Measurements from ENCODE around the gene BLNK. TPM values are rescaled to one million over a fixed set of nuclear protein-coding genes. Genes with fewer than 3 reads are reported as not detected.
A peak's percentile ranks its signal among the peaks of the same experiment; 100 is the strongest.

The BLNK gene
- total and polyA plus RNA-seq, 9 of the 15 experiments (the other 6 are each of a cell fraction or from before 2014, with no cell fraction given) = not detected

DNA sequence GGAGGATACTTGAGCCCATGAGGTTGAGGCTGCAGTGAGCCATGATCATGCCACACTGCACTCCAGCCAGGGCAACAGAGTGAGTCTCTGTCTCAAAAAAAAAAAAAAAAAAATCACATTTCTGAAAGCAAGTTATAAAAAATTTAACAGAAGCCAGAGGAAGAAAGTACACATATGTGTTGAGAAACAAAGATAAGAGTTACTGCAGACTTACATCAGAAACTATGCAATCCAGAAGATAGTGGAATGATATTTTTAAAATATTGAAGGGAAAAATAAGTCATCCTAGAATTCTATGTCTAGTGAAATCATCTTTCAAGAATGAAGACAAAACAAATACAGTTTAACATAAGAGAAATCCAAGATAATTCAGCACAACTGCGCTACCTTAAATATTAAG lies 94.4 kb downstream of the BLNK start (continued):
- TF ChIP-seq HMG20A (CRISPR knock-in tag; conservative IDR thresholded peaks at IDR 0.05) (no peak), U2AF1 (optimal IDR thresholded peaks at IDR 0.05; ENCODE audit: low read depth, low read length) (no peak), CEBPB (tag; IDR thresholded peaks at IDR 0.05) (0 out of 2 replicates have a peak, but pooled peaks have one; percentile 10)

DNA sequence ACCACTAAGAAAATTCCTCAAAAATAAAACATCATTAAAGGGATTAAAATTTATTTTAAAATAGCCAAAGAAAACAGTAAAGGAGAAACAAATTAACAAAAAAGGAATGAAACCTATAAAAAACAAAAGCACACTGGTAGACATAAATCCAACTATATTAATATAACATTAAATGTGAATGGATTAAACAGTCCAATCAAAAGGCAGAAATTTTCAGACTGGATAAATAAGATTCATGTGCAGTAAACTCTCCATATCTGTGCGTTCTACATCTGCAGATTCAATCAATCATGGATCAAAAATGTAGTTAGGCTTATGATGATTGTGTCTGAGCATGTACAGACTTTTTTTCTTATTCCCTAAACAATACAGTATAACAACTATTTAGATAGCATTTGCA lies 98.7 kb downstream of the BLNK start:
- TF ChIP-seq, protein P1, sequence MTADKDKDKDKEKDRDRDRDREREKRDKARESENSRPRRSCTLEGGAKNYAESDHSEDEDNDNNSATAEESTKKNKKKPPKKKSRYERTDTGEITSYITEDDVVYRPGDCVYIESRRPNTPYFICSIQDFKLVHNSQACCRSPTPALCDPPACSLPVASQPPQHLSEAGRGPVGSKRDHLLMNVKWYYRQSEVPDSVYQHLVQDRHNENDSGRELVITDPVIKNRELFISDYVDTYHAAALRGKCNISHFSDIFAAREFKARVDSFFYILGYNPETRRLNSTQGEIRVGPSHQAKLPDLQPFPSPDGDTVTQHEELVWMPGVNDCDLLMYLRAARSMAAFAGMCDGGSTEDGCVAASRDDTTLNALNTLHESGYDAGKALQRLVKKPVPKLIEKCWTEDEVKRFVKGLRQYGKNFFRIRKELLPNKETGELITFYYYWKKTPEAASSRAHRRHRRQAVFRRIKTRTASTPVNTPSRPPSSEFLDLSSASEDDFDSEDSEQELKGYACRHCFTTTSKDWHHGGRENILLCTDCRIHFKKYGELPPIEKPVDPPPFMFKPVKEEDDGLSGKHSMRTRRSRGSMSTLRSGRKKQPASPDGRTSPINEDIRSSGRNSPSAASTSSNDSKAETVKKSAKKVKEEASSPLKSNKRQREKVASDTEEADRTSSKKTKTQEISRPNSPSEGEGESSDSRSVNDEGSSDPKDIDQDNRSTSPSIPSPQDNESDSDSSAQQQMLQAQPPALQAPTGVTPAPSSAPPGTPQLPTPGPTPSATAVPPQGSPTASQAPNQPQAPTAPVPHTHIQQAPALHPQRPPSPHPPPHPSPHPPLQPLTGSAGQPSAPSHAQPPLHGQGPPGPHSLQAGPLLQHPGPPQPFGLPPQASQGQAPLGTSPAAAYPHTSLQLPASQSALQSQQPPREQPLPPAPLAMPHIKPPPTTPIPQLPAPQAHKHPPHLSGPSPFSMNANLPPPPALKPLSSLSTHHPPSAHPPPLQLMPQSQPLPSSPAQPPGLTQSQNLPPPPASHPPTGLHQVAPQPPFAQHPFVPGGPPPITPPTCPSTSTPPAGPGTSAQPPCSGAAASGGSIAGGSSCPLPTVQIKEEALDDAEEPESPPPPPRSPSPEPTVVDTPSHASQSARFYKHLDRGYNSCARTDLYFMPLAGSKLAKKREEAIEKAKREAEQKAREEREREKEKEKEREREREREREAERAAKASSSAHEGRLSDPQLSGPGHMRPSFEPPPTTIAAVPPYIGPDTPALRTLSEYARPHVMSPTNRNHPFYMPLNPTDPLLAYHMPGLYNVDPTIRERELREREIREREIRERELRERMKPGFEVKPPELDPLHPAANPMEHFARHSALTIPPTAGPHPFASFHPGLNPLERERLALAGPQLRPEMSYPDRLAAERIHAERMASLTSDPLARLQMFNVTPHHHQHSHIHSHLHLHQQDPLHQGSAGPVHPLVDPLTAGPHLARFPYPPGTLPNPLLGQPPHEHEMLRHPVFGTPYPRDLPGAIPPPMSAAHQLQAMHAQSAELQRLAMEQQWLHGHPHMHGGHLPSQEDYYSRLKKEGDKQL (CRISPR knock-in tag; IDR thresholded peaks at IDR 0.05; ENCODE audit: borderline replicate concordance) = no peak
- TF ChIP-seq CREBBP (IDR thresholded peaks at IDR 0.05; ENCODE audit: low read depth, low read length) = no peak
- TF ChIP-seq ZNF507 (tag; conservative IDR thresholded peaks at IDR 0.05) = peak; percentile 96
- Histone ChIP-seq H3K27me3 (ENCODE audit: control insufficient read depth in 2 of 2, insufficient read depth in 2 of 2, low read length in 2 of 2) (no peaks in the 10 kb centered on the region), H4K20me1 (replicated peaks; ENCODE audit: control insufficient read depth, insufficient read depth, low read length) (no peaks in the 10 kb centered on the region), H3K9me1 (ENCODE audit: control insufficient read depth, insufficient read depth, low read length) (no peaks in the 10 kb centered on the region), H2AFZ (ENCODE audit: low read depth, low read length) (no peak overlapping the region), H3K4me2 (ENCODE audit: insufficient read depth, low read length) (no peak overlapping the region), H3K79me2 (ENCODE audit: control insufficient read depth, insufficient read depth, low read length) (no peaks in the 10 kb centered on the region), H3K36me3 (ENCODE audit: control insufficient read depth, insufficient read depth, low read length) (no peaks in the 10 kb centered on the region), H3K9me3 (replicated peaks; ENCODE audit: control insufficient read depth, insufficient read depth, low read depth, low read length) (no peaks in the 10 kb centered on the region; the same call in 1 of the 2 replicates), H3K27ac (ENCODE audit: extremely low read depth, low read depth, low read length) (no peak overlapping the region), H3K4me1 (replicated peaks in 1 of 2; ENCODE audit: control insufficient read depth in 2 of 2, insufficient read depth in 2 of 2, low read length in 2 of 2) (no peaks in the 10 kb centered on the region), H3K9ac (ENCODE audit: insufficient read depth in 1 of 2, low read depth in 2 of 2, low read length in 2 of 2) (no peak overlapping the region), H3K4me3 (no peak overlapping the region)
- ChIA-PET POLR2A (no interaction called here), CTCF (ENCODE audit: low intra/inter-chr PET ratio) (no interaction called here)
- 0% methylated on average over 1 of the region's 1 CpG for WGBS (ENCODE audit: insufficient coverage, low coverage, missing lambda C conversion rate)
- FAIRE-seq (no peak), ATAC-seq (no peak), DNase-seq (ENCODE audit: extremely low read depth in 1 of 4, low spot score in 3 of 4) (no peak)
- in situ Hi-C loops (cut with MboI) (no loop called here), intact Hi-C loops (cut with micrococcal nuclease) (no loop called here)
- BruUV-seq (replicated peaks) = no TSS peak

All from K562 (cell line).